NCI-H2081 (cell line): ENCODE results near the gene WNT8A.

Experiments used
- DNase-seq, 2 experiments: peaks; one replicate each; lab custom pipeline; 2025; lab: John Stamatoyannopoulos, UW

Gene WNT8A

GRCh38 chr5:138092301-138092700 is 8.5 kb downstream of the WNT8A start:
- no peak for DNase-seq

DNA sequence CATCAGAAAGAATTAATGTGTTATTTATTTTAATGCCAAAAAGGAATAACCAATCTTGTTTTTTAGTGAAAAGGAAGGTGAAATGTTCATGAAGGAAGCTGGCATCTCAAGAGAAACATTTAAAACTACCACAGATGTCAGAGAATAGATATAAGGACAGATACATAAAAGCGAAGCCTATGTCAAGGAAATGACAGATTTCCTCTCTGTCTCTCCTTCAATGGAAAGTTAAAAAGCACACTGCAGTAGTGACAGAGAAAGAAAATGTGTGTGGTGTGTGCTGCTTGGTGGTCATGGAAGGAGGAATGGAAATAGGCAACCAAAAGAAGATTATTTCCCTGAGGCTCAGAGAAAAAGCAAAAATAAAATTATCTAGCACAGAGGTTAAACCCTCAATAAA is 9.2 kb downstream of the WNT8A start:
- DNase-seq = no peak

- no peak for DNase-seq
Measured at GRCh38 chr5:138095100-138095907, 11.5 kb downstream of the WNT8A start.

DNA sequence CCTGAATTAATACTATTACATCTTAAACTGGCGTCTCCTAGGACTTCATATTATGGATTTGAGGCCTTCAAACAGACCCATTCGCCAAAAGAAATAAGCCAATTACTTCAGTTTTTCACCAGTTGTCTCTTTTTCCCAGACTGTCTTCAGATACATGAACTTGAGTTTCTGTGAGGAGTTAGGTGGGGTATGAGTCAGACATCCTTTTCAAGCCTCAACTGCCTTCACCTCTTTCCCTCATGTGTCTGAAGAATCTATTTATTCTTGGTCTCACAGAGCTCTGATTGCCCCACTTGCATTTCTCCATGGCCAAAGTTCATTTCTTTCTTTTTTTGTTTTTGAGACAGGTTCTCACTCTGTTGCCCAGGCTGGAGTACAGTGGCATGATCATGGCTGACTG is 12.5 kb downstream of the WNT8A start:
- DNase-seq = no peak

DNA sequence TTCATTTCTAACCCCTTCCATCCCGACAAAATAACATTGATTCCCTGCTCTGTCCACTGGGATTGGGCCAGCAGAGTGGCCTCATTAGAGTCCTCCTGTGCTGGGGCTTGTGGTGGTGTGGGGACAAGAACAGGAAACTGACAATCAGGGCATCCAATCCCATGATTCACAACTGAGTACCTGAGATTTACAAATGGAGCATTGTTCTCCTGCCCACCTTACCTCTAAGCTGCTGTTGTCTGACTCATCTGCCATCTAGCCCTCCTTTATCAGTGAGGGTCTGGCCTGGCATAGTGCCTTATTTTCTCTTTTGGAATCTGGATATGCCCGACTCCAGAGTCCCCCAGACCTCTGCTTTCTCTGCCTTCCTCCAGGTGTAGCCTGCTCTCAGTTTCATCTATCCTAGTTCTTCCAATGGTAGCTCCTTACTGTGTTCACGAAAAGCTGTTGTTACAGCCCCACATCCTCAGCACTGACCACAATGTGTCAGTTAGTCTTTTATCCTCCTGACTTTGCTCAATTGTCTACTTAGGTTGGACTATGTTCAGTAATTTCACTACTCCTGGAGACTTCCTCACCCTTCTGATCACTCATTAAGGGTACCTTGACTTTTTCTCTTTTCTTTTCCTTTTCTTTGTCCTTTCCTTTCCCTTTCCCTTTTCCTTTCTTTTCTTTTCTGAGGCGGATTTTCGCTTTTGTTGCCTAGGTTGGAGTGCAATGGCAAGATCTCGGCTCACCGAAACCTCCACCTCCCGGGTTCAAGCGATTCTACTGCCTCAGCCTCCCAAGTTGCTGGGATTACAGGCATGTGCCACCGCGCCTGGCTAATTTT is 13.4 kb downstream of the WNT8A start:
- DNase-seq = no peak

GRCh38 chr5:138102454-138103318 is 18.9 kb downstream of the WNT8A start:
- DNase-seq = no peak

GRCh38 chr5:138103319-138103637 is 19.4 kb downstream of the WNT8A start:
- no peak for DNase-seq

DNA sequence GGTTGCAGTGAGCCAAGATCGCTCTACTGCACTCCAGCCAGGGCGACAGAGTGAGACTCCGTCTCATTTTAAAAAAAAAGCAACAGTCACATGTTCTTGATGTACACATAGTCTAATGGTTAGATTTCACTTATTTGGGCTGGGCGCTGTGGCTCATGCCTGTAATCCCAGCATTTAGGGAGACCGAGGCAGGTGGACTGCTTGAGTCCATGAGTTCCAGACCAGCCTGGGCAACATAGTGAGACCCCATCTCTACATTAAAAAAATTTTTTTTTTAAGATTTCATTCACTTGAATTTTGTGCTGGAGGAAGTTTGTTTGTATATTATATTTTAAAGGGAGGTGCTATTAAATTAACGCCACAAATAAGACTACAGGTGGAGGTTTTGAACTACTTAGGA is 21.9 kb downstream of the WNT8A start:
- no peak for DNase-seq

DNA sequence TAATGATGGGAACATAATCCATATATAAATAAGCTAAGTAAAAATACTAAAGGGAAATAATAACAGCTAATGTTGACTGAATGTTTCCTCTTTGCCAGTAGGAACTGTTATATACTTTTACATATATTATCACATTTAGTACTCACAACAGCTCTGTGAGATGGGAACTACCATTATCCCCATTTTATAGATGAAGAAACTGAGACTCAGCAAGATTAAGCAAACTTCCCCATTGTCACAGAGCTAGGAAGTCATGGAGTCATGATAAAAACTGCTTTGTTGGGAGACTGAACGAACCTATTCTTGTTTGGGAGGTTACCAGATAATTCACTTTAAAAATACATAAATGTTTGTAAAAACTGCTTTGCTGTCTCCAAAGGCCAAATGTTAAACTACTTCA is 23.4 kb downstream of the WNT8A start:
- no peak for DNase-seq

GRCh38 chr5:138109463-138110265 is 25.8 kb downstream of the WNT8A start:
- no peak for DNase-seq

GRCh38 chr5:138110266-138110963 is 26.6 kb downstream of the WNT8A start:
- peak in 1 of 2 experiments; percentile 62 for DNase-seq

- DNase-seq = no peak
Measured at GRCh38 chr5:138111181-138111580, 27.3 kb downstream of the WNT8A start.

- DNase-seq = no peak
Measured at GRCh38 chr5:138111937-138112336, 28.1 kb downstream of the WNT8A start.

- no peak for DNase-seq
Measured at GRCh38 chr5:138115254-138115653, 31.4 kb downstream of the WNT8A start.

DNA sequence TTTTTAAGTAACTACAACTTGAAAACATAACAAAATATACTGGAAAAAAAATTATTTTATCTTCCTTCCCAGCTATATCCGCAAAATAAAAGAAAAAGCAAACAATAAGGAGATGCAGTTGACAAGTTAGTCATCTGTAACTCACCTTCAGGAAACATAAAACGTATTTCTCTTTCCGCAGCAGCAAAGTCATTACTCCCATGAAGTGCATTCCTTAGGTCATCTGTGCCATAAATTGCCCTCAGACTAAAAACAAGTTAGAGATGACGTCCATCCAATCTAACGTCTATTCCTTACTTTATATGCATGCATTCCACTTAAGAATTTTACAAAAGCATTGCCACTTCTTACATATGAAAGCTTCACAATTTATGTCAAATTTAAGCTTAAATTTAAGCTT is 44.5 kb downstream of the WNT8A start:
- DNase-seq = no peak

- no peak for DNase-seq
Measured at GRCh38 chr5:138129347-138129746, 45.5 kb downstream of the WNT8A start.

DNA sequence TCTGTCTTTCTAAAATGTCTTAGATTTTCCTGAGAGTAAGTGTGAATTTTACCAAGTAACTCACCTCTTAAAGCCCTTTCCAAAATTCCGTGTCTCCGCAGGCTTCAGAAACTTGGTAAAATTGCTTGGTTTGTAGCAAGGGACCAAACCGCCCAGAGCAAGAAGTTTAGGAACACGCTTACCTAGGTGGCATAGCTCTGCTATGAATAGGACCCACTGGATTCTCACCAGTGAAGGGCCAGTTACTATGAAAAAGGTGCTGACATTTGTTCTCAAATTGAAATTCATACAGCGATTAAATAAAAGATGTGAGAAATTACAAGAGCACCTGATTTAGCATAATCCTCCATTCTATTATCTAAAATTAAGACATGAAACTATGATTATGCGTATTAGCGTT is 48.7 kb downstream of the WNT8A start:
- no peak for DNase-seq

GRCh38 chr5:138138949-138139780 is 55.3 kb downstream of the WNT8A start, which contains the start of gene NME5:
NME5 (minus strand) TSS chr5:138139428; CDS start chr5:138138780, 648 bp downstream.
- peak; percentile 45 to 75 for DNase-seq

DNA sequence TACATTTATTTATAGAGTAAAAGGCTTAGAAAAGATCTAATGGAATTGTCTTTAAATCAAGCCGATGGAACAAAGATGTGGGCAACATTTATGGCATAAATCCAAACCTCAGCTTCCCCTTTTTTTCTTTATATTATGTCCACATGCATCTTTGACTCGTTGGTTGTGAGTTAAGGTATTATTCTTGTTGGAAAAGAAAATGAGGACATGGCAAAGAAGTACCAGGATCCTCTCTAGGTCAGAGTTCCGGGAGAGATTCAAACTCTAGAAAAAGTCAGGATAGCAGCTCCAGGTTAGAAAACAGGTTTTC is 55.9 kb downstream of the WNT8A start:
- no peak for DNase-seq

DNA sequence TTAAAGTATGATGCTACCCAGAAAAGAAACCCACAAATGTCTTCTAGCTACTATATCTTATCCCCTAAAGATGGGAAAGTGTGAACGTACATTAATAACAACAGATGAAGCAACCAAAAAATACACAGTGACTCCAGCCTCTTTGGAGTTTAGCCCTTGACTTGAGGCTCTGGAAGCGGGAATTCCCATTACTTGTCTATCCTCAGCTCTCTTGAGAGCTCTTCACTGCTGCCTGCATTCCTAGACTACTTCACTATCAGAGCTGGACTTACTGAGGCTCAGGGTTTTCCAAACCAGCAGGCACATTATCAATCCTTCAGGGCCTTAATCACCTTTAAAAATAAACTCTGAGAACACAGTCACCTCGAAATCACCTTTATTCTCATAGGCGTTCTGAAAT is 56.4 kb downstream of the WNT8A start:
- DNase-seq = no peak
